Measurements from ENCODE around the gene FBLN2.
"Not testable (repeated sequence)": the region's sequence is repeated elsewhere in the genome, so short reads cannot be mapped to it uniquely, and the experiment has no call there.

The FBLN2 gene

GRCh38 chr3:13517253-13517977 is 31.5 kb upstream of the FBLN2 start:
- H3K4me1 Mint-ChIP-seq = no peaks in the 10 kb centered on the region
- no peaks in the 10 kb centered on the region for H3K9me3 Mint-ChIP-seq
- no peak for ATAC-seq (replicated peaks; ENCODE audit: extremely low read depth, poor library complexity, severe bottlenecking)
- no peak overlapping the region for H3K4me3 Mint-ChIP-seq
- no peak for DNase-seq (ENCODE audit: low spot score in 2 of 2)
- H3K36me3 Mint-ChIP-seq (ENCODE audit: insufficient read depth) = no peaks in the 10 kb centered on the region
- H3K27me3 Mint-ChIP-seq = peaks cover 10% of the 10 kb centered on the region
- no peak overlapping the region for H3K27ac Mint-ChIP-seq (ENCODE audit: low read depth)

- H3K9me3 Mint-ChIP-seq = no peaks in the 10 kb centered on the region
- no peak overlapping the region for H3K4me3 Mint-ChIP-seq
- H3K27me3 Mint-ChIP-seq = peaks cover 10% of the 10 kb centered on the region
- no peak overlapping the region for H3K27ac Mint-ChIP-seq (ENCODE audit: low read depth)
- H3K36me3 Mint-ChIP-seq (ENCODE audit: insufficient read depth) = no peaks in the 10 kb centered on the region
- H3K4me1 Mint-ChIP-seq = no peaks in the 10 kb centered on the region
- DNase-seq (ENCODE audit: low spot score in 2 of 2) (no peak), ATAC-seq (replicated peaks; ENCODE audit: extremely low read depth, poor library complexity, severe bottlenecking) (no peak)
These were observed 30.4 kb upstream of the FBLN2 start for GRCh38 chr3:13518516-13518953.

GRCh38 chr3:13519006-13519791 is 29.7 kb upstream of the FBLN2 start:
- no peak for ATAC-seq (replicated peaks; ENCODE audit: extremely low read depth, poor library complexity, severe bottlenecking)
- no peak overlapping the region for H3K4me3 Mint-ChIP-seq
- peaks cover 10% of the 10 kb centered on the region for H3K27me3 Mint-ChIP-seq
- H3K4me1 Mint-ChIP-seq = no peaks in the 10 kb centered on the region
- H3K9me3 Mint-ChIP-seq = no peaks in the 10 kb centered on the region
- no peaks in the 10 kb centered on the region for H3K36me3 Mint-ChIP-seq (ENCODE audit: insufficient read depth)
- no peak for DNase-seq (ENCODE audit: low spot score in 2 of 2)
- no peak overlapping the region for H3K27ac Mint-ChIP-seq (ENCODE audit: low read depth)

- no peaks in the 10 kb centered on the region for H3K4me1 Mint-ChIP-seq
- DNase-seq (ENCODE audit: low spot score in 2 of 2) (no peak), ATAC-seq (replicated peaks; ENCODE audit: extremely low read depth, poor library complexity, severe bottlenecking) (no peak)
- H3K27ac Mint-ChIP-seq (ENCODE audit: low read depth) = no peak overlapping the region
- H3K9me3 Mint-ChIP-seq = no peaks in the 10 kb centered on the region
- H3K36me3 Mint-ChIP-seq (ENCODE audit: insufficient read depth) = no peaks in the 10 kb centered on the region
- no peak overlapping the region for H3K4me3 Mint-ChIP-seq
- H3K27me3 Mint-ChIP-seq = peaks cover 10% of the 10 kb centered on the region
These were observed 28.5 kb upstream of the FBLN2 start for GRCh38 chr3:13520326-13520880.

- H3K4me3 Mint-ChIP-seq = no peak overlapping the region
- ATAC-seq (replicated peaks; ENCODE audit: extremely low read depth, poor library complexity, severe bottlenecking) (no peak), DNase-seq (ENCODE audit: low spot score in 2 of 2) (no peak)
- H3K4me1 Mint-ChIP-seq = no peaks in the 10 kb centered on the region
- no peaks in the 10 kb centered on the region for H3K9me3 Mint-ChIP-seq
- H3K27me3 Mint-ChIP-seq = peaks cover 18% of the 10 kb centered on the region
- no peak overlapping the region for H3K27ac Mint-ChIP-seq (ENCODE audit: low read depth)
- H3K36me3 Mint-ChIP-seq (ENCODE audit: insufficient read depth) = no peaks in the 10 kb centered on the region
These were observed 27.6 kb upstream of the FBLN2 start for GRCh38 chr3:13521309-13521708.

- H3K9me3 Mint-ChIP-seq; H3K4me1 Mint-ChIP-seq; H3K27ac Mint-ChIP-seq (ENCODE audit: low read depth); DNase-seq (ENCODE audit: low spot score in 2 of 2); ATAC-seq (replicated peaks; ENCODE audit: extremely low read depth, poor library complexity, severe bottlenecking); H3K36me3 Mint-ChIP-seq (ENCODE audit: insufficient read depth); H3K4me3 Mint-ChIP-seq: not testable (repeated sequence)
- peaks cover 19% of the 10 kb centered on the region for H3K27me3 Mint-ChIP-seq
These were observed 27.2 kb upstream of the FBLN2 start for GRCh38 chr3:13521749-13522148.

GRCh38 chr3:13522236-13522635 is 26.7 kb upstream of the FBLN2 start:
- no peak overlapping the region for H3K4me3 Mint-ChIP-seq
- H3K27me3 Mint-ChIP-seq = peaks cover 19% of the 10 kb centered on the region
- no peak for DNase-seq (ENCODE audit: low spot score in 2 of 2)
- no peak overlapping the region for H3K27ac Mint-ChIP-seq (ENCODE audit: low read depth)
- no peak for ATAC-seq (replicated peaks; ENCODE audit: extremely low read depth, poor library complexity, severe bottlenecking)
- H3K9me3 Mint-ChIP-seq = no peaks in the 10 kb centered on the region
- H3K36me3 Mint-ChIP-seq (ENCODE audit: insufficient read depth) = no peaks in the 10 kb centered on the region
- H3K4me1 Mint-ChIP-seq = no peaks in the 10 kb centered on the region

- no peaks in the 10 kb centered on the region for H3K9me3 Mint-ChIP-seq
- H3K27ac Mint-ChIP-seq (ENCODE audit: low read depth) = no peak overlapping the region
- no peaks in the 10 kb centered on the region for H3K4me1 Mint-ChIP-seq
- peaks cover 28% of the 10 kb centered on the region for H3K27me3 Mint-ChIP-seq
- H3K36me3 Mint-ChIP-seq (ENCODE audit: insufficient read depth) = peaks cover 2% of the 10 kb centered on the region
- ATAC-seq (replicated peaks; ENCODE audit: extremely low read depth, poor library complexity, severe bottlenecking) = no peak
- H3K4me3 Mint-ChIP-seq = no peak overlapping the region
- no peak for DNase-seq (ENCODE audit: low spot score in 2 of 2)
These were observed 23.8 kb upstream of the FBLN2 start for GRCh38 chr3:13524979-13525669.

GRCh38 chr3:13525827-13526625 is 22.9 kb upstream of the FBLN2 start:
- H3K9me3 Mint-ChIP-seq = no peaks in the 10 kb centered on the region
- DNase-seq (ENCODE audit: low spot score in 2 of 2) (no peak), ATAC-seq (replicated peaks; ENCODE audit: extremely low read depth, poor library complexity, severe bottlenecking) (no peak)
- H3K36me3 Mint-ChIP-seq (ENCODE audit: insufficient read depth) = peaks cover 2% of the 10 kb centered on the region
- peaks cover 29% of the 10 kb centered on the region for H3K27me3 Mint-ChIP-seq
- H3K27ac Mint-ChIP-seq (ENCODE audit: low read depth) = no peak overlapping the region
- no peaks in the 10 kb centered on the region for H3K4me1 Mint-ChIP-seq
- H3K4me3 Mint-ChIP-seq = no peak overlapping the region

- H3K9me3 Mint-ChIP-seq = no peaks in the 10 kb centered on the region
- H3K27me3 Mint-ChIP-seq = peaks cover 29% of the 10 kb centered on the region
- H3K27ac Mint-ChIP-seq (ENCODE audit: low read depth) = no peak overlapping the region
- H3K36me3 Mint-ChIP-seq (ENCODE audit: insufficient read depth) = peaks cover 2% of the 10 kb centered on the region
- no peaks in the 10 kb centered on the region for H3K4me1 Mint-ChIP-seq
- ATAC-seq (replicated peaks; ENCODE audit: extremely low read depth, poor library complexity, severe bottlenecking) (no peak), DNase-seq (ENCODE audit: low spot score in 2 of 2) (no peak)
- H3K4me3 Mint-ChIP-seq = no peak overlapping the region
These were observed 22.3 kb upstream of the FBLN2 start for GRCh38 chr3:13526626-13526949.

GRCh38 chr3:13528217-13528867 is 20.6 kb upstream of the FBLN2 start:
- H3K27me3 Mint-ChIP-seq = peaks cover 35% of the 10 kb centered on the region
- H3K4me1 Mint-ChIP-seq = no peaks in the 10 kb centered on the region
- ATAC-seq (replicated peaks; ENCODE audit: extremely low read depth, poor library complexity, severe bottlenecking) (no peak), DNase-seq (ENCODE audit: low spot score in 2 of 2) (no peak)
- no peaks in the 10 kb centered on the region for H3K9me3 Mint-ChIP-seq
- no peak overlapping the region for H3K4me3 Mint-ChIP-seq
- H3K36me3 Mint-ChIP-seq (ENCODE audit: insufficient read depth) = peaks cover 2% of the 10 kb centered on the region
- no peak overlapping the region for H3K27ac Mint-ChIP-seq (ENCODE audit: low read depth)
